A375 (cell line): ENCODE data around the gene ZC3H14. TPM values are rescaled to one million over a fixed set of nuclear protein-coding genes. Genes with fewer than 3 reads are reported as not detected.

Experiments used
- small RNA-seq: library from RNA; depleted of rRNA; stranded (forward); fragments of <200 nt; gene quantifications from one replicate; pipeline ENCODE3, GENCODE V24; 2014
- total RNA-seq: library from RNA; depleted of rRNA; stranded (reverse); fragments of >200 nt; shearing (Covaris generic); gene quantifications from 2 replicates; pipeline ENCODE4 v1.2.3, GENCODE V29; 2014; rRNA removed

ZC3H14 gene, protein sequence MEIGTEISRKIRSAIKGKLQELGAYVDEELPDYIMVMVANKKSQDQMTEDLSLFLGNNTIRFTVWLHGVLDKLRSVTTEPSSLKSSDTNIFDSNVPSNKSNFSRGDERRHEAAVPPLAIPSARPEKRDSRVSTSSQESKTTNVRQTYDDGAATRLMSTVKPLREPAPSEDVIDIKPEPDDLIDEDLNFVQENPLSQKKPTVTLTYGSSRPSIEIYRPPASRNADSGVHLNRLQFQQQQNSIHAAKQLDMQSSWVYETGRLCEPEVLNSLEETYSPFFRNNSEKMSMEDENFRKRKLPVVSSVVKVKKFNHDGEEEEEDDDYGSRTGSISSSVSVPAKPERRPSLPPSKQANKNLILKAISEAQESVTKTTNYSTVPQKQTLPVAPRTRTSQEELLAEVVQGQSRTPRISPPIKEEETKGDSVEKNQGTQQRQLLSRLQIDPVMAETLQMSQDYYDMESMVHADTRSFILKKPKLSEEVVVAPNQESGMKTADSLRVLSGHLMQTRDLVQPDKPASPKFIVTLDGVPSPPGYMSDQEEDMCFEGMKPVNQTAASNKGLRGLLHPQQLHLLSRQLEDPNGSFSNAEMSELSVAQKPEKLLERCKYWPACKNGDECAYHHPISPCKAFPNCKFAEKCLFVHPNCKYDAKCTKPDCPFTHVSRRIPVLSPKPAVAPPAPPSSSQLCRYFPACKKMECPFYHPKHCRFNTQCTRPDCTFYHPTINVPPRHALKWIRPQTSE
- total RNA-seq = 41.9 and 46.2 TPM in 2 replicates

DNA sequence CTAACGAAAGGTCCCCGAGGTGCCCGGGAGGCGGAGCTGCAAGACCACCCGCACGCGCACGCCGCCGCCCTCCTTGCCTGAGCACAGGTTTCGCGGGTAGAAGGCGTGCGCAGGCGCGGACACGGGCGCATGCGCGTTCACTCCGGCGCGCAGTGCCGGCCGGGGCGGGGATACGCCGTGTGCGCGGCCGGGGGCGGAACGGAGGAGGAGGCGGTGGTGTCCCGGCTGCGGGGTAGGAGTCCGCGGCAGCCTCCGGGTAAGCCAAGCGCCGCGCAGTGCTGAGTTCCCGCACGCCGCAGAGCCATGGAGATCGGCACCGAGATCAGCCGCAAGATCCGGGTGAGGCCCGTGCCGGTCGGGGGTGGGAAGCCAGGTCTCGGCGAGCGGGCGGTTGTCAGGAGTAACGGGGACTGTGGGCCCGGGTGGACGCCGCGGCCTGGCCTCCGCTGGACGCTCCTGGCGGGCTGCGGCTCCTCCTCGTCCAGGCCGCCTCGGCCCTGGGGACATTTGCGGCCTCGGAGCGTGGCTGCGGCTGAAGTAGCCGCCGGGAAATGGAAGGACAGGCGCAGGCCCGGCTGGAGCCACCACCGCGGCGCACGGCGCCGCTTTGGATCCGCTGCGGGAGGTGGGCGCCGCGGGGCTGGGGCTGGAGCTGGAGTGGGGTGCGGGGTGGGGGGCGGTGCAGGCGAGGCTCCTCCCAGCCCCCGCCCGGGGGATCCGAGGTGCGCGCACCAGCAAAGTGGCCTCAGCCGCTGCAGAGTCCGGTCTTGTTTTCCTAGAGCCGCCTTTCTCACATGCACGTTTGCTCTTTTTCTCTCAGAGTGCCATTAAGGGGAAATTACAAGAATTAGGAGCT, at the start of gene ZC3H14:
Gene ZC3H14 (plus strand): TSS at position 207 of the 856 bp plus-strand sequence. CDS start 97 bp downstream, at position 304.

GRCh38 chr14:88554457-88555286, 8.2 kb upstream of the ZC3H14 start, which contains the start of gene PTPN21:
TSS of gene PTPN21 (minus strand) at chr14:88555007. CDS start at chr14:88550417, 4,590 bp downstream.

Small RNAs within 50 kb of the gene (small RNA-seq; reads per million reads assigned to genes)
- gene RNU4-22P = not detected

Other genes with a start within 250 kb of the ZC3H14 start
- gene KCNK10, start 239.8 kb upstream of the ZC3H14 start, total RNA-seq = not detected in 2 replicates
- gene SPATA7, start 177.4 kb upstream of the ZC3H14 start, total RNA-seq = 3.3 TPM in 2 replicates
- gene PTPN21, start 8.0 kb upstream of the ZC3H14 start, total RNA-seq = 1.7 and 2.7 TPM in 2 replicates
- 2.8 and 3.6 TPM in 2 replicates for gene EML5, start 229.9 kb downstream of the ZC3H14 start, total RNA-seq